ENCODE data around the gene SPTAN1.

The SPTAN1 gene

GRCh38 chr9:128636556-128637530, 84.5 kb downstream of the SPTAN1 start:
- Histone ChIP-seq H4K20me1 (ENCODE audit: insufficient read depth, low read length) (no peaks in the 10 kb centered on the region), H3K79me2 (ENCODE audit: insufficient read depth, low read length) (no peaks in the 10 kb centered on the region), H3F3A (ENCODE audit: insufficient read depth, low read length) (no peaks in the 10 kb centered on the region), H3K9ac (ENCODE audit: low read length) (no peak overlapping the region), H3K9me3 (ENCODE audit: low read length) (no peaks in the 10 kb centered on the region), H3K4me1 (ENCODE audit: insufficient read depth, low read length, severe bottlenecking) (no peaks in the 10 kb centered on the region), H3K36me3 (ENCODE audit: insufficient read depth, low read length) (peaks cover 72% of the 10 kb centered on the region), H2AFZ (ENCODE audit: low read length) (no peak overlapping the region), H3K27me3 (ENCODE audit: insufficient read depth, low read length) (no peaks in the 10 kb centered on the region), H3K4me3 (ENCODE audit: low read depth, low read length, poor library complexity, severe bottlenecking) (no peak overlapping the region), H3K27ac (ENCODE audit: low read depth, low read length, poor library complexity, severe bottlenecking) (no peak overlapping the region), H3K4me2 (ENCODE audit: low read length) (no peak overlapping the region), H3K9me2 (ENCODE audit: low read depth, low read length) (no peaks in the 10 kb centered on the region)
- TF ChIP-seq, protein P1, sequence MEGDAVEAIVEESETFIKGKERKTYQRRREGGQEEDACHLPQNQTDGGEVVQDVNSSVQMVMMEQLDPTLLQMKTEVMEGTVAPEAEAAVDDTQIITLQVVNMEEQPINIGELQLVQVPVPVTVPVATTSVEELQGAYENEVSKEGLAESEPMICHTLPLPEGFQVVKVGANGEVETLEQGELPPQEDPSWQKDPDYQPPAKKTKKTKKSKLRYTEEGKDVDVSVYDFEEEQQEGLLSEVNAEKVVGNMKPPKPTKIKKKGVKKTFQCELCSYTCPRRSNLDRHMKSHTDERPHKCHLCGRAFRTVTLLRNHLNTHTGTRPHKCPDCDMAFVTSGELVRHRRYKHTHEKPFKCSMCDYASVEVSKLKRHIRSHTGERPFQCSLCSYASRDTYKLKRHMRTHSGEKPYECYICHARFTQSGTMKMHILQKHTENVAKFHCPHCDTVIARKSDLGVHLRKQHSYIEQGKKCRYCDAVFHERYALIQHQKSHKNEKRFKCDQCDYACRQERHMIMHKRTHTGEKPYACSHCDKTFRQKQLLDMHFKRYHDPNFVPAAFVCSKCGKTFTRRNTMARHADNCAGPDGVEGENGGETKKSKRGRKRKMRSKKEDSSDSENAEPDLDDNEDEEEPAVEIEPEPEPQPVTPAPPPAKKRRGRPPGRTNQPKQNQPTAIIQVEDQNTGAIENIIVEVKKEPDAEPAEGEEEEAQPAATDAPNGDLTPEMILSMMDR (IDR thresholded peaks at IDR 0.05; ENCODE audit: low read length): no peak
- no peak for TF ChIP-seq EZH2 (IDR thresholded peaks at IDR 0.05; ENCODE audit: borderline replicate concordance, low read length)

GRCh38 chr9:128637656-128638055, 85.3 kb downstream of the SPTAN1 start:
- Histone ChIP-seq H3K36me3 (ENCODE audit: insufficient read depth, low read length) (peaks cover 64% of the 10 kb centered on the region), H3K27ac (ENCODE audit: low read depth, low read length, poor library complexity, severe bottlenecking) (no peak overlapping the region)
- no peak for TF ChIP-seq EZH2 (IDR thresholded peaks at IDR 0.05; ENCODE audit: borderline replicate concordance, low read length)
- TF ChIP-seq, protein P1 (IDR thresholded peaks at IDR 0.05; ENCODE audit: low read length): no peak

GRCh38 chr9:128638580-128638979, 86.2 kb downstream of the SPTAN1 start:
- peaks cover 55% of the 10 kb centered on the region for H3K36me3 ChIP-seq (ENCODE audit: insufficient read depth, low read length)
- no peaks in the 10 kb centered on the region for H4K20me1 ChIP-seq (ENCODE audit: insufficient read depth, low read length)
- no peaks in the 10 kb centered on the region for H3K27me3 ChIP-seq (ENCODE audit: insufficient read depth, low read length)
- no peak overlapping the region for H3K27ac ChIP-seq (ENCODE audit: low read depth, low read length, poor library complexity, severe bottlenecking)
- no peak overlapping the region for H3K4me2 ChIP-seq (ENCODE audit: low read length)
- TF ChIP-seq EZH2 (IDR thresholded peaks at IDR 0.05; ENCODE audit: borderline replicate concordance, low read length): no peak
- TF ChIP-seq, protein P1 (IDR thresholded peaks at IDR 0.05; ENCODE audit: low read length): no peak
- no peak overlapping the region for H3K9ac ChIP-seq (ENCODE audit: low read length)
- no peak overlapping the region for H3K4me3 ChIP-seq (ENCODE audit: low read depth, low read length, poor library complexity, severe bottlenecking)
- no peaks in the 10 kb centered on the region for H3K9me2 ChIP-seq (ENCODE audit: low read depth, low read length)
- H3K9me3 ChIP-seq (ENCODE audit: low read length): no peaks in the 10 kb centered on the region
- no peak overlapping the region for H2AFZ ChIP-seq (ENCODE audit: low read length)
- H3K4me1 ChIP-seq (ENCODE audit: insufficient read depth, low read length, severe bottlenecking): peaks cover 9% of the 10 kb centered on the region
- no peaks in the 10 kb centered on the region for H3K79me2 ChIP-seq (ENCODE audit: insufficient read depth, low read length)
- no peaks in the 10 kb centered on the region for H3F3A ChIP-seq (ENCODE audit: insufficient read depth, low read length)

More at GRCh38 chr9:128637656-128638055, 85.3 kb downstream of the SPTAN1 start:
- no peaks in the 10 kb centered on the region for H3F3A ChIP-seq (ENCODE audit: insufficient read depth, low read length)
- no peak overlapping the region for H2AFZ ChIP-seq (ENCODE audit: low read length)
- peaks cover under 1% of the 10 kb centered on the region for H3K4me1 ChIP-seq (ENCODE audit: insufficient read depth, low read length, severe bottlenecking)
- no peaks in the 10 kb centered on the region for H3K79me2 ChIP-seq (ENCODE audit: insufficient read depth, low read length)
- no peaks in the 10 kb centered on the region for H3K9me3 ChIP-seq (ENCODE audit: low read length)
- no peak overlapping the region for H3K4me3 ChIP-seq (ENCODE audit: low read depth, low read length, poor library complexity, severe bottlenecking)
- H3K4me2 ChIP-seq (ENCODE audit: low read length): no peak overlapping the region
- no peaks in the 10 kb centered on the region for H3K9me2 ChIP-seq (ENCODE audit: low read depth, low read length)
- H3K9ac ChIP-seq (ENCODE audit: low read length): no peak overlapping the region
- H4K20me1 ChIP-seq (ENCODE audit: insufficient read depth, low read length): no peaks in the 10 kb centered on the region
- H3K27me3 ChIP-seq (ENCODE audit: insufficient read depth, low read length): no peaks in the 10 kb centered on the region

Measured in OCI-LY1 (cell line).